Uterus (tissue), 4 donors: ENCODE results near the gene ANKRD22. TPM values are rescaled to one million over a fixed set of nuclear protein-coding genes. Genes with fewer than 3 reads are reported as not detected.
"Not testable (repeated sequence)": the region's sequence is repeated elsewhere in the genome, so short reads cannot be mapped to it uniquely, and the experiment has no call there.

Experiments
- DNase-seq, 2 donors: peaks; one replicate each; pipeline ENCODE4 v3.0.0-alpha.2; 2019 to 2020
- H3K27ac ChIP-seq, 2 donors: fragments of 200-600 bp; sonication (generic); 1 replicate in 1 of 2; 2 replicates in 1 of 2; pipeline ENCODE4 v1.5.1; 2016 to 2018
- H3K27me3 ChIP-seq, 2 donors: fragments of 200-600 bp; sonication (generic); one replicate each; pipeline ENCODE4 v1.5.1; 2018 to 2019; ENCODE audit warnings: control low read depth in 1 of 2
- H3K36me3 ChIP-seq, 2 donors: fragments of 200-600 bp; sonication (generic); one replicate each; pipeline ENCODE4 v1.5.1; 2019; ENCODE audit warnings: control low read depth in 1 of 2
- H3K4me1 ChIP-seq, 2 donors: fragments of 200-600 bp; sonication (generic); one replicate each; pipeline ENCODE4 v1.5.1; 2018 to 2019; ENCODE audit warnings: control low read depth in 1 of 2
- H3K4me3 ChIP-seq, 2 donors: fragments of 200-600 bp; sonication (generic); 1 replicate in 1 of 2; 2 replicates in 1 of 2; pipeline ENCODE4 v1.5.1; 2018 to 2019; ENCODE audit warnings: mild to moderate bottlenecking in 1 of 2
- H3K9me3 ChIP-seq, 2 donors: fragments of 200-600 bp; sonication (generic); one replicate each; pipeline ENCODE4 v1.5.1; 2019; ENCODE audit warnings: control low read depth in 1 of 2
- CTCF ChIP-seq, 4 experiments: fragments of 200-600 bp in 2 of 4; fragments of 450-650 bp in 2 of 4; sonication (generic) in 2 of 4; IDR thresholded peaks; one replicate each; pipeline ENCODE4 v1.5.1; 2016 to 2019; ENCODE audit warnings: antibody characterized with exemption in 4 of 4, mild to moderate bottlenecking in 2 of 4, moderate library complexity in 1 of 4
- POLR2A ChIP-seq, 2 donors: fragments of 450-650 bp; IDR thresholded peaks; one replicate each; pipeline ENCODE4 v1.6.1; 2016; ENCODE audit warnings: antibody characterized with exemption in 2 of 2, mild to moderate bottlenecking in 1 of 2, moderate library complexity in 1 of 2
- intact Hi-C: fragments of 100-400 bp; cut with DNase I; formaldehyde crosslinking; loops from one replicate; pipeline ENCODE4 v1.15.1; 2023; ENCODE audit warnings: low total_unique reads
- total RNA-seq, 4 donors: library from RNA; depleted of rRNA in 3 of 4; stranded (reverse); fragments of >200 nt in 3 of 4; gene quantifications; one replicate each; pipeline versions ENCODE4 v1.1.0 to v1.2.4, GENCODE V29; 2014 to 2023
- donor health status: DM: yes; HTN: yes; CAD: no.

ANKRD22 gene
- total RNA-seq, 4 donors from 2014 or later, result 0.48 TPM; not detected in 3

- intact Hi-C loops, result no loop called here
- no peaks in the 10 kb centered on the region for H3K4me1 ChIP-seq
- H3K36me3 ChIP-seq, result no peaks in the 10 kb centered on the region
- no peak for DNase-seq
- no peak overlapping the region for H3K4me3 ChIP-seq
- no peaks in the 10 kb centered on the region for H3K27me3 ChIP-seq
- no peak overlapping the region for H3K27ac ChIP-seq
- no peaks in the 10 kb centered on the region for H3K9me3 ChIP-seq
- no peak for TF ChIP-seq CTCF (IDR thresholded peaks at IDR 0.05)
Measured at GRCh38 chr10:88843171-88843570, 8.5 kb downstream of the ANKRD22 start.

- H3K27me3 ChIP-seq, result no peaks in the 10 kb centered on the region
- no peaks in the 10 kb centered on the region for H3K9me3 ChIP-seq
- no peak overlapping the region for H3K27ac ChIP-seq
- intact Hi-C loops, result no loop called here
- H3K4me1 ChIP-seq, result no peaks in the 10 kb centered on the region
- DNase-seq, result no peak
- H3K4me3 ChIP-seq, result no peak overlapping the region
- TF ChIP-seq POLR2A (IDR thresholded peaks at IDR 0.05), result no peak
- no peak for TF ChIP-seq CTCF (IDR thresholded peaks at IDR 0.05)
- no peaks in the 10 kb centered on the region for H3K36me3 ChIP-seq
Measured at GRCh38 chr10:88841316-88842111, 10.1 kb downstream of the ANKRD22 start.

- intact Hi-C loops, result no loop called here
- Histone ChIP-seq H3K36me3 (no peaks in the 10 kb centered on the region), H3K27ac (no peak overlapping the region), H3K4me3 (no peak overlapping the region), H3K27me3 (no peaks in the 10 kb centered on the region), H3K9me3 (no peaks in the 10 kb centered on the region), H3K4me1 (no peaks in the 10 kb centered on the region)
- TF ChIP-seq POLR2A (IDR thresholded peaks at IDR 0.05) (no peak), CTCF (IDR thresholded peaks at IDR 0.05) (no peak)
- DNase-seq, result no peak
Measured at GRCh38 chr10:88840881-88841280, 10.8 kb downstream of the ANKRD22 start.

GRCh38 chr10:88840104-88840503, 11.5 kb downstream of the ANKRD22 start:
- TF ChIP-seq CTCF (IDR thresholded peaks at IDR 0.05), result no peak
- TF ChIP-seq POLR2A (IDR thresholded peaks at IDR 0.05), result no peak
- H3K27ac ChIP-seq, result no peak overlapping the region
- H3K4me1 ChIP-seq, result no peaks in the 10 kb centered on the region
- no peak overlapping the region for H3K4me3 ChIP-seq
- H3K36me3 ChIP-seq, result no peaks in the 10 kb centered on the region
- no peak for DNase-seq
- H3K9me3 ChIP-seq, result no peaks in the 10 kb centered on the region
- intact Hi-C loops, result no loop called here
- H3K27me3 ChIP-seq, result no peaks in the 10 kb centered on the region

GRCh38 chr10:88838766-88839350, 12.8 kb downstream of the ANKRD22 start:
- no peaks in the 10 kb centered on the region for H3K27me3 ChIP-seq
- H3K4me1 ChIP-seq, result no peaks in the 10 kb centered on the region
- no peak overlapping the region for H3K27ac ChIP-seq
- no peak for DNase-seq
- H3K9me3 ChIP-seq, result no peaks in the 10 kb centered on the region
- no peaks in the 10 kb centered on the region for H3K36me3 ChIP-seq
- H3K4me3 ChIP-seq, result no peak overlapping the region
- intact Hi-C loops, result loop anchor here (5.0 to 10.0 kb wide), 2 partner anchors 93 to 366 kb away; partner anchors contain the start of gene CH25H
- TF ChIP-seq POLR2A (IDR thresholded peaks at IDR 0.05), result no peak
- TF ChIP-seq CTCF (IDR thresholded peaks at IDR 0.05), result no peak

- DNase-seq, H3K9me3 ChIP-seq, H3K27ac ChIP-seq, H3K4me3 ChIP-seq, H3K27me3 ChIP-seq, H3K36me3 ChIP-seq, H3K4me1 ChIP-seq: not testable (repeated sequence)
- intact Hi-C loops, result loop anchor here (5.0 to 10.0 kb wide), 2 partner anchors 95 to 367 kb away; partner anchors contain the start of gene CH25H
Measured at GRCh38 chr10:88837632-88838031, 14.0 kb downstream of the ANKRD22 start.
